ENCODE results near the gene CHCHD4.

The CHCHD4 gene

GRCh38 chr3:14124615-14125192 is at the start of gene CHCHD4, which contains the start of gene TMEM43:
Gene CHCHD4 (minus strand): TSS chr3:14124870. CDS start chr3:14124676, 194 bp downstream.
Gene TMEM43 (plus strand): TSS chr3:14125052. CDS start chr3:14125194, 142 bp downstream.
- FAIRE-seq: no peak

DNA sequence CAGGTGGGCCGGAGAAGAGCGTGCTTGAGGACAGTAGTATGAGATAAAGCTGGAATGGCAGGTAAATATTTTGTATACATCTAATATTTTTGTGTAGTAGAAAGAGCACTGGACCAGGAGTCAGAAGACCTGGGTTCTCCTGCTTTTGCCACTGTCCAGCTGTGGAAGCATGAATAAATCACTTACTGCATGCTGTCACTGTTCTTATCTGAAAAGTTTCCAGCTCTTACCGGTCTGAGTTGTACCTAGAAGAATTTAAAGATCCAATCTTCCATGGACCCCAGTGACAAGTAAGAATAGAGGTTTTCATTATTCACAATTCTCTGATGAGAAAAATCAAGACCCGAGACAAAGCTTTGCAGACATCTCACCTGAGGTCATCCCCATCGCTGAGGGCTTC is 47.8 kb upstream of the CHCHD4 start:
- FAIRE-seq: no peak

GRCh38 chr3:14170531-14171159 is 46.0 kb upstream of the CHCHD4 start:
- no peak for FAIRE-seq

DNA sequence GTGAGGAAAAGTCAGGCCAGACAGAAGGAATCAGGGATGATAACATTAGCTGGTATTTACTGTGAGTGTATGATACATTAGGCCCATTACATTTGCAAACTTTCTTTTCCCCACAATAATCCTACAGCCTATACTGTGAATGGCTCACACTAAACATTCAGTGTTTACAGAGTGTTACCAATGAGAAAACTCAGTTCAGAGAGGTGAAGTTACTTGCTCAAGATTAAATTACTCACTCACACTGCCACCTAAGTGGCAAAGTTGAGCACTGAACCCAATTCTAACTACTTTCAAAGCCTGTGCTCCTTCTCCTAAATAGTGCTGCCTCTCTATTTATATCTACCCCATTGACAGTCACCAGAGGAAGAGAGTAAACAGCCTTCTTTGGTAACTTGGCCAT is 45.2 kb upstream of the CHCHD4 start:
- no peak for FAIRE-seq

DNA sequence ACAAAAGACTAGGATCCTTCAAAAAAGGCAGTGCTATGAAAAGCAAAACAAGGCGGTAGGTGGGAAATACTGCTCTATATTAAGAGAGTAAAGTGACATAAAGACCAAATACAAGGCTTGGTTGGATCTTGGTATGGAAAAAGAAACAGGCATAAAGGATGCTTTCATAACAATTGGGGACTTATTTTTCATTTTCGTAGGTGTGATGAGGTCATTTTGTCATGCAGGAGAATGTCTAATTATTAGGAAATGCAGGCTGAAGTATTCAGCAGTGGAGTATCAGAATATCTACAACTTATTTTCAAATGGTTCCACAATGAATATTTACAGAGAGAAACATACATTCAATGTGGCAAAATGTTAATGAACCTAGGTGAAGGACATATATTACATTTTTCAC is 44.8 kb upstream of the CHCHD4 start:
- FAIRE-seq: no peak

- FAIRE-seq: no peak
Observed at GRCh38 chr3:14166877-14167603, 42.4 kb upstream of the CHCHD4 start.

- no peak for FAIRE-seq
Observed at GRCh38 chr3:14162178-14162577, 37.5 kb upstream of the CHCHD4 start.

GRCh38 chr3:14161282-14161681 is 36.6 kb upstream of the CHCHD4 start:
- no peak for FAIRE-seq

DNA sequence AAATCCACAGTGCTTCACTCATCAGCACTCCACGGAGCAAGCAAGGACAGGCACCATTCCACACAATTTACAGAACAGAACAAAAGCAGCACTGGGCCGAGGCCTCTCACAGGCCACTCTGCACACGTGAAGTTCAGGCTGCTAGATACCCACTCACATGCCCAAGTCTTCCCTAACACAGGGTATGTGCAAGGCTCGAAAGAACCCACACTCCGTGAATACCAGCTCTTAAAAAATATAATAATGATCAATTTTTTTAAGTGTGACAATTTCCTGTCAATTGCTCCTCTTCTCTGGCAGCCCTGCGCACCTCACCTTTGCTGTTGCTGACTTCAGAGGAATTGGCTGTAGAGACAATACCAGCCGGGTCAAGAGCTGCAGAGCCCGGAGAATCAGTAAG is 34.8 kb upstream of the CHCHD4 start:
- no peak for FAIRE-seq

DNA sequence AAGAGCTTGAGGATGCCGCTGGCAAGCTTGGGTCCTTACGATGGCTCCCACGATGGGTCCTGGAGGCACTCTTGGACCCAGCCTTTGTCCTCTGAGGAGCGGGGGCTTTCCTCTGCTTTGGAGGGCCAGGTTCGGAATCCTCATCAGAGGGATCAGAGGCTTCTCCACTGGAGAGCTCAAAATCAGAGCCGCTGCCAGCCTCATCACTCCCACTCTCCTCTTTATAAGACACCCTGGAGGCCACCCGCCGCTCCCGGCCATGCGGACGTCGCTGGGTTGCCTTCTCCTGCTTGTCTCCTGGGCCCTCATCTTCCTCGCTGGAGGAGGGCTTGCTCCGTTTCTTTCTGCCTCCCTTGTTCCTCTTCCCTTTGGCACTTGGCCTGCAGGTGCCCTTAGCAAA is 33.7 kb upstream of the CHCHD4 start:
- FAIRE-seq: no peak

- no peak for FAIRE-seq
Observed at GRCh38 chr3:14157951-14158350, 33.3 kb upstream of the CHCHD4 start.

- no peak for FAIRE-seq
Observed at GRCh38 chr3:14156843-14157561, 32.3 kb upstream of the CHCHD4 start.

- FAIRE-seq: no peak
Observed at GRCh38 chr3:14156201-14156600, 31.5 kb upstream of the CHCHD4 start.

- FAIRE-seq: no peak
Observed at GRCh38 chr3:14154895-14155440, 30.3 kb upstream of the CHCHD4 start.

- FAIRE-seq: no peak
Observed at GRCh38 chr3:14154276-14154675, 29.6 kb upstream of the CHCHD4 start.

GRCh38 chr3:14153663-14154062 is 29.0 kb upstream of the CHCHD4 start:
- no peak for FAIRE-seq

GRCh38 chr3:14152963-14153355 is 28.3 kb upstream of the CHCHD4 start:
- no peak for FAIRE-seq

- no peak for FAIRE-seq
Observed at GRCh38 chr3:14152233-14152962, 27.7 kb upstream of the CHCHD4 start.

GRCh38 chr3:14151471-14152083 is 26.9 kb upstream of the CHCHD4 start:
- FAIRE-seq: no peak

- FAIRE-seq: no peak
Observed at GRCh38 chr3:14150491-14151230, 26.0 kb upstream of the CHCHD4 start.

- no peak for FAIRE-seq
Observed at GRCh38 chr3:14150078-14150477, 25.4 kb upstream of the CHCHD4 start.
